Suprapubic skin (tissue), 4 donors: ENCODE measurements around the gene DAAM2.

Experiments used
- CTCF ChIP-seq, 2 donors: fragments of 200-600 bp in 1 of 2; fragments of 450-650 bp in 1 of 2; sonication (generic) in 1 of 2; IDR thresholded peaks; one replicate each; pipeline ENCODE4 v1.5.1; 2016 to 2019; ENCODE audit warnings: antibody characterized with exemption in 2 of 2, mild to moderate bottlenecking in 1 of 2, moderate library complexity in 1 of 2
- EP300 ChIP-seq: sonication (generic); formaldehyde crosslinking; IDR thresholded peaks from one replicate; pipeline ENCODE4 v1.6.1; 2017; ENCODE audit warnings: antibody characterized with exemption
- POLR2A ChIP-seq, 2 donors: fragments of 450-650 bp; IDR thresholded peaks; one replicate each; pipeline ENCODE4 v1.6.1; 2017; ENCODE audit warnings: antibody characterized with exemption in 2 of 2, mild to moderate bottlenecking in 2 of 2, moderate library complexity in 2 of 2
- POLR2AphosphoS5 ChIP-seq, 3 donors: sonication (generic); formaldehyde crosslinking; IDR thresholded peaks; one replicate each; pipeline ENCODE4 v1.6.1; 2017; ENCODE audit warnings: antibody characterized with exemption in 3 of 3

DNA sequence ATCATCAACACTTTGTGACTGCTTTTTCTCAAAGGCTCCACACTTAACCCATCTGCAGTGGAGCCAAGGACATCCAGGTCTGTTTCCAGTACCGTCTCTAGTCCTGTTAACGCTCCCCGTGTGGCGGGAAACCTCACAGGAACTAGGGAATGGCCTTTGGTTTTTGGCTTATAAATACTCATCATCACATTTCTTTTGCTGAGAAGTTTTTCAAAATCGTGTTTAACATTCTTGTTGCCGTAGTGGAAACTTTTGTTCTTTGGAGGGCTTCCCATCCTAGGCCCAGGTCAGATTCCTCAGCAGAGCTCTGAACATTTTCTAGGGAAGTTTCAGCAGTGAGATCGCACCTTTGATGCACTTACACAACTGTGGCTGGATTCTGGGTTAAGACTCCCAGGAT is 24.6 kb downstream of the DAAM2 start:
- no peak for TF ChIP-seq CTCF (IDR thresholded peaks at IDR 0.05)
- TF ChIP-seq EP300 = no peak
- TF ChIP-seq POLR2A (IDR thresholded peaks at IDR 0.05) = no peak
- no peak for TF ChIP-seq POLR2AphosphoS5 (IDR thresholded peaks at IDR 0.05)
